ENCODE data around the gene NECTIN3.

- TF ChIP-seq CTCF (IDR thresholded peaks at IDR 0.05) (no peak), POLR2A (IDR thresholded peaks at IDR 0.05) (no peak)
These were observed 166.3 kb downstream of the NECTIN3 start for GRCh38 chr3:111237946-111238345.

Measured in sigmoid colon (tissue), 3 donors.